ENCODE measurements around the gene FAM222B. TPM values are rescaled to one million over a fixed set of nuclear protein-coding genes. Genes with fewer than 3 reads are reported as not detected.
A peak's percentile ranks its signal among the peaks of the same experiment; 100 is the strongest.
"Not testable (repeated sequence)": the region's sequence is repeated elsewhere in the genome, so short reads cannot be mapped to it uniquely, and the experiment has no call there.

Gene FAM222B
- total RNA-seq, 1 experiment from 2014 or later = 11.9 TPM

DNA sequence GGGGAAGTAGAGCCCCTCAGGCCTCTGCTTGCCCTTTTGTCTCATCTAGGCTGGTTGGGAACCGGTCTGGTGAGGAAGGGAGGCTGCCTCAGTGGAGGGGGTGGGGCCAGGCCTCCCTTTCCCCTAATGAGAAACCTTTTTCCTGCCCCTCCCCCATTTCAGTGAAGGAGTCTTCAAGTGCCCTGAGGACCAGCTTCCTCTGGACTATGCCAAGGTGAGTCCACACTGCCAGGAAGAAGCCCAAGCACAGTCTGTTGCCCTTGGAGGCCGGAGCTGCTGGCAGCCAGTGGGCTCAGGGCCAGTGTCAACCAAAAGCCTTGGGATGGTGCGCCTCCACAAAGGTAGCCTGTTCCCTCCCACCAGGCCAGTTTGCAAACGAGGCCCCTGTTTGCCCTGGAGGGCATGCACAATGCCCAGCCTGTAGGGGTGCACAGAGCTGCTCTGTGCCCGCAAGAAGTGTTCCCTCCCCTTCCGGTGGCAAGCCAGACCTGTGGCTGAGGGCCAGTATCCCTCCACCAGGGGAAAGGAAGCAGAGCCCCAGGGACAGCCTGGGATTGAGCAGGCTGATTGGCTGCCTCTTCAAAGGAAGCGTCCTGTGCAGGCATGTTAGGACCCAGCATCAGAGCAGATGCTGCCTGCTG, 95.4 kb downstream of the FAM222B start:
- DNase-seq (ENCODE audit: low read depth) = no peak

DNA sequence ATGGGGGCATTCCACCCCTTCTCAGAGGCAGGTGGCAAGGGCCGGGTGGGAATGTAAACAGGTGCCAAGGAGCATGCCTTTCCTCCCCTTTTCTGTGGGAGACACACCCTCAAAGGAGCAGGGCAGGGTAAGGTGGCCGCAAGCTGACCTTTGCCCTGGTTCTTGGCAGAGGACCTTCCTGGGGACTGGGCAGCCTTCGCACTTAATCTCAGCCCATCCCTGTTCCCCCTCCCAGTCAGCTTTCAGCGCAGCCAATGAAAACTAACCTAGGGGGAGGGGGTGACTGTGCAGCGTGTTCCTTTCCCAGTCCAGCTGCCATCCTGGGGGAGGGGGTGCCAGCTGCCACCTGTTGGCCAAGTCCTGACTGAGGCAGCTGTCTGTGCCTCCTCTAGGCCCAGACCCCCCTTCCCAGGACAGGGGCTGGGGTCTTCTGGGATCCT, 96.0 kb downstream of the FAM222B start:
- no peak for DNase-seq (ENCODE audit: low read depth)

DNA sequence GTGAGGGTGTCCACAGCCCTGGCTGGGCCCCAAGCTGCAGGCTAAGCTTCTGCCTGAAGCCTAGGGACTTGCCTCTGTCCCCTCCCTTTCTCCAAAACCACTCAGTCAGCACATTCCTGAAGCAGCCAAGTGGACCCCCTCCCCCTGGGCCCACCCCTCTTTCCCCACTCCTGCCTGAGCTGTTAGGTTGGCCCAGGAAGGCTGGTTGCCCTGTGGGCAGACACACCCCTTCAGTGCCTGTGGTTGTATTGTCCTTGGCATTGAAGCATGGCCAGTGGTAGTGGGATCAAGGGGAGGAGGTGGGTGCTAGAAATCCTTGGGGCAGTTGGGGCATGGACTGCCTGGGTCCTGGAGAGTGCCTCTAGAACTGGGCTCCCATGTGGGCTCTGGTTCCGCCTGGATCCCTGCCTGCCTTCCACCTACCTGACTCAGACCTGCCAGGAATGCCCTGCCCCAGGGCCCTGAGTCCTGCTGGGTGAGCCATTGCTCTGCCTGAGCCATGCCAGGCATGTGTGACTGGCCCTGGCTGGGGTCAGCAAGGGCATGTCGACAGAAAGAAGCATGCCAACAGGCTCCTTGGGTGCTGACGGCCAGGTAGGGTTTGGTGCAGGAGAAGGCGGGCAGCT, 96.7 kb downstream of the FAM222B start:
- DNase-seq (ENCODE audit: low read depth) = no peak

DNA sequence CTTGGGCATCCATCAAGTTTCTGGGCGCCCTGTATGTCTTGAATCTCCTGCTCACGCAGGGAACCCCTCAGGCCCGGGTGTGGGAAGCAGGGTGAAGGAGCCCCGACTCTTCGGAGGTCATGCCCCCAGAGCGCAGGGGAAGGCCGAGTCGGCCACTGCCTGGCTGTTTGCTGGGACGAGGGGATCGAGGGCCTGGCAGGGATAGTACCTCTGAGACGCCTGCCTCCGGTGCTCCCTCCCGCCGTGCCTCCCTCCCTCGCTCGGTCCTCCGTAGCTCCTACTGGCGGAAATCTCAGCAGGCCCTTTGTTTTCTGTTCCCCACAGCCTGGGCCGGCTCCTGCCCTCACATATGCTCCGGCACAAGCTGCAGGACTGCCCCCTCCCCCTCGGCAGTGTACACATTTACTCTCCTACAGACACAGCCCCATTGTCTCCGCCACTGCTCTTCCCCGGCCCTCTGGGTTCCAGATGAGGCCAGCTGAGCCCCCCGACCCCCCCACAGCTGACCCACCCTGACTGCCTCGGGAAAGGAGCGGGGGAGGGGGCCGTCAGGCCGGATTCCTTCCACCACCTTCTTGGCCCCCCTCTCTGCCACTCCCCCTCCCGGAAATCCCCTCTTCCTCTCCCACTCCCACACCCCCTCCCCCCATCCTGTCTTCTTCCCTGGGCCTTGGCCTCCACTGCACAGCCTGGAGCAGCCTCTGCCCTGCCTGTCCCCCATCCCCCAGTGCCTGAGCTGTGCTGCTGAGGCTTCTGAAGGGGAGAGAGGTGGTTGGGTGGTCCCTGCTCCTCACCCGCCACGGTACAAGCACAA, 97.4 kb downstream of the FAM222B start:
- DNase-seq (ENCODE audit: low read depth) = peak; percentile 68

DNA sequence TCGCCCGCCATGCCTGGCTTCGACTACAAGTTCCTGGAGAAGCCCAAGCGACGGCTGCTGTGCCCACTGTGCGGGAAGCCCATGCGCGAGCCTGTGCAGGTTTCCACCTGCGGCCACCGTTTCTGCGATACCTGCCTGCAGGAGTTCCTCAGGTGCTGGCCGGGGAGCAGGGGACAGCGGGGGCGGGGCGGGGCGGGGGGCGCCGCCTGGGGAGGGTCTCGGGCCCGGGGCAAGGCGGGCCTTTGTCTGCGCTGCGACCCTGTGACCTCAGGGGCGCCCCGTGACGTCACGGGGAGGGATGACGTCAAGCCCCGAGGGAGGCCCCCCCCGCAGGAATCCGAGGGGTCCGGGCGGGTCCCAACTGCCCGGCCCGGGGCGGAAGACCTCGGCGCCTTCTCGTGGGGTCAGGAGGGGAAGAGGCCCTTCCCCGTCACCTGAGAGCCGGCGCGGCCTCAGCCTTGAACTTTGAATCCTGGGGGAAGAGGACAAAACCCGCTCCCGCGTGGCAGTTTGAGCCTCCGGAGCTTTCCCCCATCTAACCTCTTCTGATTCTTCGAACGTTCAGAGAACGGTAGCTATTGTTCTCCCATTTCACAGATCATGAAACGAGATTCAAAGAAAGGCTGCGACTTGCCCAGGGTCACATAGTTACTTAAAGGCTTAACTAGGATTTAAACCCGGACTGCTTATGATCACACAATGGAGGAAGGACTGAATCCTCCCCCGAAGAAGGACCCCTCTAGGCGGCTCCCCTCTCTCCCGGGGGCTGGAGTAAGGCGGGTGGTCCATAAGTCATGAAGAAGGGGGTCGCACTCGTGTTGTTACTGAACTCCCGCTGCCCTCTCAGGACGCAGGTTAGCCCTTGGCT, 98.3 kb downstream of the FAM222B start:
- DNase-seq (ENCODE audit: low read depth) = no peak

DNA sequence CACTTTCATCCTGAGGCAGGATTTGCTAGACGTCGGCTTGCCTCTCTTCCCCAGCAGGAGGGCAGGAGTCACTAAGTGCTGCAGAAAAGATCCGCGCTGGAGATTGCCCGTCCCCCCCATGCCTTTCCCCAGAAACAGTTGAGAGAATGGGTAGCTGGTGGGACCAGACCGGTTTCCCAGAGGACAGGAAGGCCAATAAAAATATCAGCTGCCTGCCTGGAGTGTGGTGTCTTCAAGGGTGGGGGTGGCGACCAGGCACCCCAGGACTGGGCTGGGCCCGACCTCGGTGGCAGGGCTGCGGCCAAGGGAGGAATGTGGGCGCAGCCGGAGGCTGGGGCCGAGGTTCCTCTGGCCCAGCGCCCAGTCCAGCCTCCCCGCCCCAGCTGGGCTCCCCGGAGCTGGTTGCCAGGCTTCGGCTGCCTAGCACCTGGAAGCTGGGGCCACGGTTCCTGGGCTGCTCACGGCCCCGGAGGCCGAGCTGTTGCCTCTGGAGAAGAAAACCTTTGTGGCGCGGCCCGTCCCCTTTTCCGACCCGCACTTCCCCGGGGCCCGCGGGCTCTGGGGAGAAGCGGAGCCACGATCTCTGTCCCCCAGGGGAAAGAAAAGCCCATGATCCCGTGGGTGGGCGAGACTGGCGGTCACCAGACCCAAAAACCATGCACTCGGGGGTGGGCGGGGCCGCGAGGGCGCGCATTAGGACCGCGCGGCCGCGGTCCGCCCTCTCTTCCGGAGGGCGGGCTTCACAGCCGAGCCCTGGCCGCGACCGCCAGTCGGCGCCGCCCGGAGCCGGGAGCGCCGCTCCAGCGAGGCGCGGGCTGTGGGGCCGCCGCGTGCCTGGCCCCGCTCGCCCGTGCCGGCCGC, 99.1 kb downstream of the FAM222B start, which contains the start of gene TRAF4:
TRAF4 (plus strand) TSS at position 769 of the 861 bp plus-strand sequence. CDS start 102 bp downstream, outside the sequence.
- DNase-seq (ENCODE audit: low read depth) = peak; percentile 86

DNA sequence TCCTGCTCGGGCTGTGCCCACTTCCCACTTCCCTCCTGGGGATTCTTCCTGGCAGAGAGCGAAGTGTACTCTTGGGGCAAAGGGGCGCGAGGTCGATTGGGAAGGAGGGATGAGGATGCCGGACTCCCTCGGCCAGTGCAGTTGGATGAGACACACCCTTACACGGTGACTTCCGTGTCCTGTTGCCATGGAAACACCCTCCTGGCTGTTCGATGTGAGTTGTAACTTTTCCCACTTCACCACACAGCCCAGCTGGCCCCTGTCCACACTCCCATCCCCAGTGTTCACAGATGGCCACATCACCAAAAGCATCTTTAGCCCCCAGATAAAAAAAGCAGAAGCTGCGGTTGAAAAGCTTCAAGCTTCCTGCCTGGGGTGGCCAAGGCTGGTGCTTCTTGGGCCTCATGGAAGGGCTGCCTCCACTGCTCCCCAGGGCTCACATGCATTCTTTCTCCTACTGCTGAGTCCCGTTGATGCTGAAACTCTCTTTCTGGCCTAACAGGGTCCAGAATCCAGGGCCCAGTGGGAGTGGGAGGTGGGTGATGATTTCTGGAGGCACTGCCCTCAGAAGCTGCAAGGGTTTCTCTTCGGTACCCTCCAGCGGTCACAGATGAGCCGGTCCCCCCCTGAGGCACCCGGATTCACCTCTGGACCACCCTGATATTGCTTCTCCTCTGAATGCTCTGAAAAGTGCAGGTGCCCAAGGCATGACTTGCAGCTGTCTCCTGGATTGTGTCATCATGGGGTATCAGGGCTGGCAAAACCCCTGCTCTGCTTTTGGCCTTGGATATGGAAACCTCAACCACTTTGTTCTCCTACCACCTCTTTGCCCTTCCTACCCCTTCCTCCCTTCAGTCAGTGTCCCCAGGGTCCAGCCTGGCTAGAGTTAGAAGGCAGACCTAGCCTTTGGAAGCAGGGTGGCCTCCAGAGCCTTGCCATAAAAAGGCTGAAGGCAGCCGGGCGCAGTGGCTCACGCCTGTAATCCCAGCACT, 100.9 kb downstream of the FAM222B start:
- DNase-seq (ENCODE audit: low read depth) = no peak

DNA sequence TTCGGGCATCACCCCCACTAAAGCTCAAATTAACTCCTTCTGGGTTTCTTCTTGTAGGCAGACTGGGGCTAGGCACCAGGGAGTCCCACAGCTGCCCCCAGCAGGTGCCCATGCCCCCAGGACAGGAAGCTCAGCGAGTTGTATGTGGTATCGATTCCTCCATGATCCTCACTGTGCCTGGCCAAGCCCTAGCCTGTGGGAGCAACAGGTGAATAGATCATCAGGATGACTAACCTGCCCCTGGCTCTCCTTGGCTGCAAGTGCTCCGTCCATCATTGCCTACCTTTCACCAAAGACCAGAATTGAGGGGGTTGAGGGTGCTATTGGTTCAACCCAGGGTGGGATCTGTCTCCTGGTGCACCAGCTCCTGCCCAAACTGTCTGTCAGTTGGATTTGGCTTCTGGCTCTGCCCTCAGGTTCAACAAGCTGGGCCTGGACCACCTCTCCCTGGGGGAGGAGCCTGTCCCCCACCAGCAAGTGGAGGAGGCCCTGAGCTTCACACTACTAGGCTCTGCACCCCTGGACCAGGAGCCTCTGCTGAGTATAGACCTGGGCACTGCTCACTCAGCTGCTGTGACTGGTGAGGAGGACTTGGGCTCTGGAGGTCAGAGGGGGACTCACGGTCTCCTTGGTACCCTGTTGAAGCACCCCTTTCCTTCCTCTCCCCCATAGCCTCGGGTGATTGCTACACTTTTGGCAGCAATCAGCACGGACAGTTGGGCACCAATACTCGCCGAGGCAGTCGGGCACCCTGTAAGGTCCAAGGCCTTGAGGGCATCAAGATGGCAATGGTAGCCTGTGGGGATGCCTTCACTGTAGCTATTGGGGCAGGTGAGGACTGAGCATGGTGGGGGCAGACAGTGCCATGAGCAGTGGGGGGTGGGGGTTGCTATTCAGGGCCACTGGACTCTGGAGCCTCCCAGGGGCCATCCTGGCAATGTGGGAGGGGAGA, 101.9 kb downstream of the FAM222B start:
- DNase-seq (ENCODE audit: low read depth) = no peak

DNA sequence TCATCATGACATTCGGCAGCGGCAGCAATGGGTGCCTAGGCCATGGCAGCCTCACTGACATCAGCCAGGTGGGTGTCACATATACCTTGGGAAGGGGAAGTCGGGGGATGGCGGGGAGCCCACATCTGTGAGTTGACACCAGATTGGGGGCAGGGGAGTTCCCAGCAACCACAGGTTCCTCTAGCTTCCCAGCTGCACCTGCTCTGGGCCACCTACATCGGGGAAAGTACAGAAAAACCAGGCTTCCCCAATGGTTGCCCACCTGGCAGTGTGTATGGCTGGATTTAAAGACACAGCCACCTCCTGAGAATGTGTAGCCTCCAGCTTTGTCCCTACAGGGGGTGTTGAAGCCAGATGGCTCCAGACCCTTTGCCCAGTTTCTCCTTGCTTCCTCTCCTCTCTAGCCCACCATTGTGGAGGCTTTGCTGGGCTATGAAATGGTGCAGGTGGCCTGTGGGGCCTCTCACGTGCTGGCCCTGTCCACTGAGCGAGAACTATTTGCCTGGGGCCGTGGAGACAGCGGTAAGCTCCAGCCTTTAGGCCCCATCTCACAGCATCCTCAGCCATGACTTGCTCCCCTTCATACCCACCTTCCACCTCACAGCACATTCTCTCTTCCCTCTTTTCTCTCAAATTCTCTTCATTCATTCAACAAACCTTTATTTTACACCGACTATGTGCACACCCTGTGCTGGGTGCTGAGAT, 103.8 kb downstream of the FAM222B start:
- DNase-seq (ENCODE audit: low read depth) = no peak

DNA sequence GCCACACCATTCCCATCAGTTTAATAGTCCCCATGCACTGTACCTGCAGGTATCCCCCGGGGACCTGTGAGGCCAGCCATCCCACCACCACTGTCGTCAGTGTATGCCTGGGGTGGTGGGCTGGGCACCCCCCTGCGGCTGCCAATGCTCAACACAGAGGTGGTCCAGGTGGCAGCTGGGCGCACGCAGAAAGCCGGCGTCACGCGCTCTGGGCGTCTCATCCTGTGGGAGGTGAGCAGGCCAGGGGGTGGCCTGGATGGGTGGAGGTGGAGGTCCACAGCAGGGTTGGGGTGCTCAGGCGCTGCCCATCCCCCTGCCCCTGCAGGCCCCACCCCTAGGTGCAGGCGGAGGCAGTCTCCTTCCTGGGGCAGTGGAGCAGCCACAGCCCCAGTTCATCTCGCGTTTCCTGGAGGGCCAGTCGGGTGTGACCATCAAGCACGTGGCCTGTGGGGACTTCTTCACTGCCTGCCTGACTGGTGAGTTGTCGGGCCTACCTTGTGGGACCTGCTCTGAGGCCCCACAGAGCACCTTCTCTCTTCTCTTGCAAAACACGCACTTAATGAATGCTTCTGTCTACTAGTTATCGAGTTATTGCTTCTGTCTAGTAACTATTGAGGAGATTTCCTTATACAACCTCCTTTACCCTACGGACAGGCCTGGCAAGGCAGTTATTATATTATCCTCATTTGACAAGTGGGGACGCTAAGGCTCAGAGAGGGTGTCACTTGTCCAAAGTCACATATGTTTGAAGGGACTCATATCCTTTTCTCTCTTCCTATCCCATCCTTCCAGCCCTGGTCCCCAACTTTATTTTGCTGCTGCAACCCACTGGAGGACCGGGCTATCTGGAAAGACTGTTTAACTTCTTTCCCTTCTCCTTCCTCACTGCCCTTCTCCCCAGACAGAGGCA, 104.6 kb downstream of the FAM222B start:
- no peak for DNase-seq (ENCODE audit: low read depth)

DNA sequence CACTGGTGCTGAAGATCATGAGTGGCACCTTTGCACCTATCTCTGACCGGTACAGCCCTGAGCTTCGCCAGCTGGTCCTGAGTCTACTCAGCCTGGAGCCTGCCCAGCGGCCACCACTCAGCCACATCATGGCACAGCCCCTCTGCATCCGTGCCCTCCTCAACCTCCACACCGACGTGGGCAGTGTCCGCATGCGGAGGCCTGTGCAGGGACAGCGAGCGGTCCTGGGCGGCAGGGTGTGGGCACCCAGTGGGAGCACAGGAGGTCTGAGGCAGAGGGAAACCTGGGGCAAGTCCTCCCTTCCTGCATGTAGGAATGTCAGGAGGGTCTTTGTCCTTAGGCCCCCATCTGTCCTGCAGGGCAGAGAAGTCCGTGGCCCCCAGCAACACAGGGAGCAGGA, 105.3 kb downstream of the FAM222B start:
- no peak for DNase-seq (ENCODE audit: low read depth)

DNA sequence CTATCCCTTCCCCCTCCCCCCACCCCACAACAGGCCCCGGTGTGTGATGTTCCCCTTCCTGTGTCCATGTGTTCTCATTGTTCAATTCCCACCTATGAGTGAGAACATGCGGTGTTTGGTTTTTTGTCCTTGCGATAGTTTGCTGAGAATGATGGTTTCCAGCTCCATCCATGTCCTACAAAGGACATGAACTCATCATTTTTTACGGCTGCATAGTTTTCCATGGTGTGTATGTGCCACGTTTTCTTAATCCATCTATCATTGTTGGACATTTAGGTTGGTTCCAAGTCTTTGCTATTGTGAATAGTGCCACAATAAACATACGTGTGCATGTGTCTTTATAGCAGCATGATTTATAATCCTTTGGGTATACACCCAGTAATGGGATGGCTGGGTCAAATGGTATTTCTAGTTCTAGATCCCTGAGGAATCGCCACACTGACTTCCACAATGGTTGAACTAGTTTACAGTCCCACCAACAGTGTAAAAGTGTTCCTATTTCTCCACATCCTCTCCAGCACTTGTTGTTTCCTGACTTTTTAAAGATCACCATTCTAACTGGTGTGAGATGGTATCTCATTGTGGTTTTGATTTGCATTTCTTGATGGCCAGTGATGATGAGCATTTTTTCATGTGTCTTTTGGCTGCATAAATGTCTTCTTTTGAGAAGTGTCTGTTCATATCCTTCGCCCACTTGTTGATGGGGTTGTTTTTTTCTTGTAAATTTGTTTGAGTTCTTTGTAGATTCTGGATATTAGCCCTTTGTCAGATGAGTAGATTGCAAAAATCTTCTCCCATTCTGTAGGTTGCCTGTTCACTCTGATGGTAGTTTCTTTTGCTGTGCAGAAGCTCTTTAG, 106.4 kb downstream of the FAM222B start:
- DNase-seq (ENCODE audit: low read depth) = not testable (repeated sequence)

DNA sequence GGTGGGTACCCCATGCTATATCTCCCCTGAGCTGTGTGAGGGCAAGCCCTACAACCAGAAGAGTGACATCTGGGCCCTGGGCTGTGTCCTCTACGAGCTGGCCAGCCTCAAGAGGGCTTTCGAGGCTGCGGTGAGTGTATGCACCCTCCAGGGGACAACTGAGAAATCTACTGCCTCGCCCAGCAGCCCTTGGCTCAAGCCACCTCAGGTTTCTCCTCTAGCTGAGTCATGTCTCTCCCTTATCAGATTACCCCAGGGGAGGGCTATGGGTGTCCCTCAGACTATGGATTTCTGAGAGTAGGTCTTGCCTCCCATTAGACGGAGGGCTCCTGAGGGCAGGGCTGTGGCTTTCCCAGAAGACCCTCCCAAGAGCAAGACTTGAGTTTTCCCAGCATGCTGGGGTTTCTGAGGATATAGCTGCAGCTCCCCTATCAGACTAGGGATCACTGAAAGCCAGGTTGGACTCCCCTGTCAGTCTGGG, 107.3 kb downstream of the FAM222B start:
- no peak for DNase-seq (ENCODE audit: low read depth)

DNA sequence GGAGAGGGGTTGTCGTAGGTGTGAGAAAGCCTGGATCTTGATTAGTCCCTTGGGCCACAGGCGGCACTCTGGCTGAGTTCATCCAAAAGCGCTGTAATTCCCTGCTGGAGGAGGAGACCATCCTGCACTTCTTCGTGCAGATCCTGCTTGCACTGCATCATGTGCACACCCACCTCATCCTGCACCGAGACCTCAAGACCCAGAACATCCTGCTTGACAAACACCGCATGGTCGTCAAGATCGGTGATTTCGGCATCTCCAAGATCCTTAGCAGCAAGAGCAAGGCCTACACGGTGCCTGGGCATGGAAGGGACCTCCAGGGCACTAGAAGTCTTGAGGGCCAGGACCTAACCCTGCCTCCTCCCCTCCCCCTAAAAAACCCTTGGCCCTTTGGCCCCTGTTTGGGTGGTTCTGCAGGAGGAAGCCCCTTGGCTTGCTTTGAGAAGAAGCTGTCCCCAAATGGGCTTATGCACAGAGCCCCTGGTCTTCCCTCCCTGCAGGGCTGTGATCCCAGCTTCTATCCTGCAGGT, 107.8 kb downstream of the FAM222B start:
- no peak for DNase-seq (ENCODE audit: low read depth)

DNA sequence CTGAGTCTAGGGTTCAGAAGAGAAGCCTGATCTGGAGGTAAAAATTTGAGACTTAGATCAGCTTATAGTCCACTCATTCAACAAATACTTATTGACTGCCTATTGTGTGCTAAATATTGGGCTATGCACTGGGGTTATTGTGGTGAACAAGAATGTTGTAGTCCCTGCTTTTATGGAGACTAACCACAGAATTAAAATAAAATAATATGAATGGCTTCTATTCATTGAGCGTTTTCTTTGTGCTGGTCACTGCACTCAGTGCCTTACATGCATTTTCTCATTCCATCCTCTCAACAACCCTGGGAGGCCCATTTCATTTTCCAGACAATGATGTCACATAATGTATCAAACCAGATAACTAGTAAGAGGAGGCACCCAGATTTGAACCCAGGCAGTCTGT, 109.2 kb downstream of the FAM222B start:
- no peak for DNase-seq (ENCODE audit: low read depth)

Measured in HT1080 (cell line).